IgD-negative memory B cell (primary cell): ENCODE measurements around the gene BPGM. TPM values are rescaled to one million over a fixed set of nuclear protein-coding genes. Genes with fewer than 3 reads are reported as not detected.

Source experiments
- H3K27ac Mint-ChIP-seq, 3 donors: one replicate each; pipeline ENCODE4 v1.8.0; 2020 to 2022; ENCODE audit warnings: mild to moderate bottlenecking in 3 of 3, mixed read lengths in 3 of 3, moderate library complexity in 1 of 3
- H3K27me3 Mint-ChIP-seq: one replicate; pipeline ENCODE4 v1.8.0; 2021; ENCODE audit warnings: mixed read lengths
- H3K36me3 Mint-ChIP-seq: one replicate; pipeline ENCODE4 v1.8.0; 2020; ENCODE audit warnings: mild to moderate bottlenecking, mixed read lengths
- H3K4me1 Mint-ChIP-seq, 3 donors: one replicate each; pipeline ENCODE4 v1.8.0; 2020 to 2022; ENCODE audit warnings: mixed read lengths in 3 of 3, mild to moderate bottlenecking in 1 of 3
- H3K4me3 Mint-ChIP-seq, 4 donors: one replicate each; pipeline ENCODE4 v1.8.0; 2020 to 2022; ENCODE audit warnings: mild to moderate bottlenecking in 4 of 4, mixed read lengths in 4 of 4, moderate library complexity in 3 of 4
- H3K9me3 Mint-ChIP-seq, 3 donors: one replicate each; pipeline ENCODE4 v1.8.0; 2020 to 2021; ENCODE audit warnings: mixed read lengths in 3 of 3, mild to moderate bottlenecking in 1 of 3
- polyA plus RNA-seq: library from polyadenylated mRNA; unstranded; fragments of 300-500 nt; fragmentation: Illumina TruSeq; gene quantifications from one replicate; pipeline ENCODE4 v1.2.3, GENCODE V29; 2021

The BPGM gene
- polyA plus RNA-seq, 1 donor from 2014 or later, result 21.4 TPM

DNA sequence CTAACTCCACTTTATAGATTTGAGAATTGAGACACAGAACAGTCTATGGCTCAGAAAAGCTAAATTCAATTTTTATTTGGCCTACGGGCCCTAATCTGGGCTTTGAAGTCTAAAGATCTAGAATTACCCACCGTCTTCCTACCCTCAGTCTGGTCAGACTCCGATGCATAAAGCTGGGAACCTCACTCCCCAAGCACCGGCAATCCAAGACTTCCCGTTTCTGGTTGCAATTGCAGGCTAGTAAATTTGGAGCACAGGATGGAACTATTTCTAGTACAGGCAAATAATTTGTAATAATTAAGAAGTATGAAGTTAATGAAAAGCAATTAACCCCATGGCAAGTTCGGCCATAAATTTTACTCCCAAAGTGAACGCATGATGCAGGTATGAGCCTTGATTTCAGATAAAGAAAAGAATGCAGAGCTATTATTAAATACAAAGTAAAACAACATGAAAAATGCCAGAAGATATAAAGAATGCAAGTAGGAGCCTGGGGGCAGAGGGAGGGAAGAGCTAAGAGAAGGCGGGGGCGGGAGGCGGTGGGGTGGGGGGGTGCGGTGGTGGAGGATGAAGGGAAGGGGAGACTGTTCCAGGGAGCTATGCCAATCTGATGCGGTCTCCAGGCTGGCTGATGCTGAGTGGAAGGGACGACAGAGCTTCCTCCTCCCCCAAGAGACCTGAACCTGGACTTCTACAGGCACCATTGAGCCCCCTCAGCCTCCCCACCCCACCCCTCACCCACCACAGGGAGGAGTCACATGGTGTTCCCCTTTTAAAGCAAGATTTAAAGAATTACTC lies 45.1 kb downstream of the BPGM start:
- peaks cover 0 to 2% (median 0%) of the 10 kb centered on the region in 3 donors for H3K4me1 Mint-ChIP-seq
- no peaks in the 10 kb centered on the region for H3K27me3 Mint-ChIP-seq
- no peak overlapping the region for H3K27ac Mint-ChIP-seq
- H3K4me3 Mint-ChIP-seq, result no peak overlapping the region
- H3K36me3 Mint-ChIP-seq, result peaks cover 1% of the 10 kb centered on the region
- H3K9me3 Mint-ChIP-seq, result peaks cover 0 to 1% (median 0%) of the 10 kb centered on the region in 3 donors

DNA sequence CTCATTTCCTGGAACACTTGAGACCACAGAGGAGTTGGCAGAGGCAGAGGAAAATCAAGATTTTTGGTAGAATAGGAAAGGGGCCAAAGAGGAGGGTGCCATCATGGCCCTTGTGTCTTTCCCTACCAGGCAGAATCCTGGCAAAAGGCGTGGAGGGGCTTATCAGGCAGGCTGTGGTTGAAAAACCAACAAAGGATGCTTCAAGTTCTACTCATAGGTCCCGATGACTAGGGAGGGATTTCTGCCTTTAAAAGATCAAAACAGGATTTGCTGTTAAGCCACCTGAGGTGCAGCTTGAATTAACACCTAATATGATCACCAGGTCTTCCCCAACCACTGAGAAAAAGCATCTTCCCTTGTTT lies 45.7 kb downstream of the BPGM start:
- H3K27me3 Mint-ChIP-seq, result no peaks in the 10 kb centered on the region
- no peak overlapping the region for H3K4me3 Mint-ChIP-seq
- H3K27ac Mint-ChIP-seq, result no peak overlapping the region
- H3K4me1 Mint-ChIP-seq, result peaks cover 0 to 2% (median 0%) of the 10 kb centered on the region in 3 donors
- peaks cover 1% of the 10 kb centered on the region for H3K36me3 Mint-ChIP-seq
- peaks cover 0 to 1% (median 0%) of the 10 kb centered on the region in 3 donors for H3K9me3 Mint-ChIP-seq

DNA sequence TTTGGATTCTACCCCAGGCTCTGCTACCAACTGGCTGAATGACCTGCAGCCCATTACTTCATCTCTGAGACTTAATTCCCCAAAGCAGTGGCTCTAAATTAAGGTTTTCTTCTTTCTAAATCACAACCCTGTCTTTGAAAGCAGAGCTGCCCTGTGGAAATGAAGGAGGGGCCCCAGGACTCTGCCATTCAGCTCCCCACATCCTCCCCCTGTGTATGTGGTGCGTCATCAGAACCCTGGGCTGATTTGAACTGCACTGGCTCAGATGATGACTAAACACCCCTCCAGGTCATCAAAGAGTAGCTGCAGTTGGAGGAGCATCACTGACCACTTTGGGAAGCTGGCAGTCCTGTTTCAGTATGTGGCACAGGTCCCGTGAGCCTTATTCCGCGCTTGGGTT lies 46.6 kb downstream of the BPGM start:
- no peak overlapping the region for H3K27ac Mint-ChIP-seq
- peaks cover 0 to 1% (median 0%) of the 10 kb centered on the region in 3 donors for H3K9me3 Mint-ChIP-seq
- H3K4me1 Mint-ChIP-seq, result peaks cover 0 to 2% (median 0%) of the 10 kb centered on the region in 3 donors
- H3K36me3 Mint-ChIP-seq, result peaks cover 1% of the 10 kb centered on the region
- H3K27me3 Mint-ChIP-seq, result no peaks in the 10 kb centered on the region
- H3K4me3 Mint-ChIP-seq, result no peak overlapping the region

DNA sequence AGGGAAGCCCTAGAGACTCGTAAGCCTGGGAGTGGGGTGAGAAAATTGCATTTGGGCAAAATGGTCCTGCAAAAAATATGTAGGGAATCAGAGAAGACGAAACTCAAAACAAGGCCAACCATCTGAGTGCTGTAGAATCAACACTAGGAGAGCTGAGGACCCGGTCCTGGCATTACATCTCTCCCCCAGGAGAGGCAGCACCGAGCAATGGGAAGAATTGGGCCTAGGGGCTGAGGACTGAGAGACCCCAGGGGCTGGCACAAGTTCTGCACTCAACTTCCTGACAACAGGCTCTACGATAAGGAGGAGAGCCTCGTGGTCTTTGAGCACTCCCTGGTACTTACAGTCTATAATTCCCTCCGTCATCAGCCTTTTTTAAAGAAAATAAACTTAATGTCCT lies 47.6 kb downstream of the BPGM start:
- Mint-ChIP-seq H3K4me3 (no peak overlapping the region), H3K36me3 (peaks cover 1% of the 10 kb centered on the region), H3K27me3 (no peaks in the 10 kb centered on the region), H3K9me3 (peaks cover 0 to 1% (median 0%) of the 10 kb centered on the region in 3 donors), H3K27ac (no peak overlapping the region), H3K4me1 (peaks cover 0 to 2% (median 0%) of the 10 kb centered on the region in 3 donors)

DNA sequence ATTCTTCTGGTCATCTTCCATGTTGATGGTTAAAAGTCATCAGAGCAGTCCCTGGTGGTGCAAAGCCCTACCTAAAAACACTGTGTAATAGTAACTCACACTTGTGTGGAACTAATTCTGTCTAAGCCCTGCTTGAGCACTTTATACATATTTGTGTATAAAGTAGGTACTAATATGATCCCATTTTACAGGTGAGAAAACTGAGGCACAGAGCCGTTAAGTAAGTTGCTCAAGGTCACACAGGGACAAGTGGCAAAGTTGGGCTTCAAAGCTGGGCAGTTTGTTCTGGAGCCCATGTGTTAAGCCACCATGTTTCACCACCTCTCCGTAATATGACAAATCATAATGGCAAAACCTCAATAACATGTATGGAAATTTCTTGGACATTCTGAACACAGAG lies 48.1 kb downstream of the BPGM start:
- Mint-ChIP-seq H3K4me3 (no peak overlapping the region), H3K27ac (no peak overlapping the region), H3K36me3 (peaks cover 1% of the 10 kb centered on the region), H3K9me3 (peaks cover 0 to 1% (median 0%) of the 10 kb centered on the region in 3 donors), H3K27me3 (no peaks in the 10 kb centered on the region), H3K4me1 (peaks cover 0 to 2% (median 0%) of the 10 kb centered on the region in 3 donors)

DNA sequence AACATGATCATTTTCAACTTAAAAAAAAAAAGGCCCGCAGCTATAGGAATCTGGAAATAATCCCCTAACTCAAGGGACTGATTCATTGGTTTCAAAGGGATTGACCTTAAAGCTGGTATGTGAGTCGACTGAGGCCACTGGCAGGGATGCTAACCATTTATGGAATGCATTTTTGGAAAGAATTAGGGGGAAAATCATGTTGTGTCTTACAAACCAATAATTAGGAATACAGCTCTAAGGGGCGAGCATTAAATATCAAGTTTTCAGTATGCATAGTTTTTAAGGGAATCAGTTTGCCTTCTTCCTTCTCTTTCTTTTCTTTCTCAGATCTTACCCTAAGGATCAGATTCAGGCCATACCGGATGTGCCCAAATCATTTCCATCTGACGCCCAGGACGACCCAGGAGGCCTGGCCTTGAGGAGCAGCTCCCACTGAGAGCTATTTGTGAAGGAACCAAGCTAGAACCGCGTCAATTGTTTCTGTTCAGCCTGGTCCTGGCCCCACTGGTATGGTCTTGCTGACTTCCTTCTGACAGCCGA lies 48.7 kb downstream of the BPGM start:
- peaks cover 1% of the 10 kb centered on the region for H3K36me3 Mint-ChIP-seq
- no peak overlapping the region for H3K27ac Mint-ChIP-seq
- H3K4me1 Mint-ChIP-seq, result peaks cover 0 to 2% (median 0%) of the 10 kb centered on the region in 3 donors
- peaks cover 0 to 1% (median 0%) of the 10 kb centered on the region in 3 donors for H3K9me3 Mint-ChIP-seq
- H3K4me3 Mint-ChIP-seq, result no peak overlapping the region
- no peaks in the 10 kb centered on the region for H3K27me3 Mint-ChIP-seq

DNA sequence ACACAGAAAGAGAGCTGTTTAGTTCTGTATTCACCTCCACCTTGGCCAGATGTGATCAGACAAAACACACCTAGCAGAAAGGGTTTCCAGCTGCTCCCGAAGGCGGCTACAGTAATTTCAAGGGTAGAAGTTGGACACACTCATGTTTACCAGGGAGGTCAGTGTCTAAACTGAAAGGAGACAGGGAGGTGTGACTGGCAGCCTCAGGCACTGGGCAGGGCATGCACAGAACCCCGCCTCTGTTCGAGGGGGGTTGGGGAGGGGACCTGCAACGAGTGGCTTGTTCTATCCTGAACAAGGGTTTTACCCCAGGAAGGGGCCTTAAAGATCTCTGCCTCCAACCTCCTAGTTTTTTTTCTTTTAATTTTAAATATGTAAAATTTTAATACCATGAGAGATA lies 49.6 kb downstream of the BPGM start:
- Mint-ChIP-seq H3K36me3 (peaks cover 1% of the 10 kb centered on the region), H3K27me3 (no peaks in the 10 kb centered on the region), H3K4me1 (no peaks in the 10 kb centered on the region), H3K4me3 (no peak overlapping the region), H3K27ac (no peak overlapping the region), H3K9me3 (no peaks in the 10 kb centered on the region)

DNA sequence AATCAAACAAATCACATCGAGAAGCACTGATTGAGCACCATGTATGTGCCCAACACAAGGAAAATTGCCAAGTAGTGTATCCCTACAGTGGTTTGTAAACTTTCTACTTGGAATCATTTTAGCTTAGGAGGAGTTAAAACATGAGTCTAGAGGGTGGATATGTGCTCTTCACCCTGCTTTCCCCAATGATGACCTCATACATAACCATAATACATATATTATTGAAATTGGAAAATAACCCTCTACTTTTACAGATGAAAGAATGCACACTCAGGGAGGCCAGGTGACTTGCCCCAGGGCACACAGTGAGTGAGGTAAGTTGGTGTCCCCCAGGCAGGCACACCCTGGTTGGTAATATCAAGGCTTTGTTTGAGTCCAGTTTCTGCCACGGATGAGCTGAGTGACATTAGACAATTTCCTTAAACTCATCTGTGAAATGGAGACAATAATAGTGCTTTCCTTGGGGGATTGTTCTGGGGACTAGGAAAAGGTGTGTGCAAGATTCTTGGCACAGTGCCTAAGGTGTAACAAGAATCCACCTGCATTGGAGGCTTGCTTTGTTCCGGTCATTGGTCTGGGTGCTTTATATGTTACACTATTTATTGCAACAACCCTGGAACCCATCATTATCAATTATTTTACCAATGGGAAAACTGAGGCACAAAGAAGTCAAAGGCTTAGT lies 50.7 kb downstream of the BPGM start:
- Mint-ChIP-seq H3K36me3 (no peaks in the 10 kb centered on the region), H3K27ac (no peak overlapping the region), H3K9me3 (no peaks in the 10 kb centered on the region), H3K27me3 (no peaks in the 10 kb centered on the region), H3K4me3 (no peak overlapping the region), H3K4me1 (no peaks in the 10 kb centered on the region)

DNA sequence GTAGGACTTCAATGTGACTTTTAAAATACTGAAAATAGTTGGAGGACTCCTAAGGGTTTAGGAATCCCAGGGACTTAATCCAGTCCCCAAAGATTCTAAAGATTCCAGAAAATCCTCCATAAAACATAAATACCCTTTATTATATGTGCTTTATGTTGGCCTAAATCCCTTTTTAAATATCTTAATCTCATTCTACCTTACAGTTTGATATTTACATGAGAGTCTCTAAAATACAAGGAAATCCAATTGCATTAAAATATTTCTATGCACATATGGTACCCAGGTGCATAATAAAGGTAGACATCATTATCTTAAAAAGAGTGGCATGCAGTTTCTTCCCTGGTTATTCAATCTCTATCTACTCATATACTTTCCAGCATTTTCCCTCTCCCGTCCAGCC lies 51.8 kb downstream of the BPGM start:
- no peaks in the 10 kb centered on the region for H3K9me3 Mint-ChIP-seq
- no peak overlapping the region for H3K4me3 Mint-ChIP-seq
- no peak overlapping the region for H3K27ac Mint-ChIP-seq
- no peaks in the 10 kb centered on the region for H3K36me3 Mint-ChIP-seq
- H3K27me3 Mint-ChIP-seq, result no peaks in the 10 kb centered on the region
- no peaks in the 10 kb centered on the region for H3K4me1 Mint-ChIP-seq

DNA sequence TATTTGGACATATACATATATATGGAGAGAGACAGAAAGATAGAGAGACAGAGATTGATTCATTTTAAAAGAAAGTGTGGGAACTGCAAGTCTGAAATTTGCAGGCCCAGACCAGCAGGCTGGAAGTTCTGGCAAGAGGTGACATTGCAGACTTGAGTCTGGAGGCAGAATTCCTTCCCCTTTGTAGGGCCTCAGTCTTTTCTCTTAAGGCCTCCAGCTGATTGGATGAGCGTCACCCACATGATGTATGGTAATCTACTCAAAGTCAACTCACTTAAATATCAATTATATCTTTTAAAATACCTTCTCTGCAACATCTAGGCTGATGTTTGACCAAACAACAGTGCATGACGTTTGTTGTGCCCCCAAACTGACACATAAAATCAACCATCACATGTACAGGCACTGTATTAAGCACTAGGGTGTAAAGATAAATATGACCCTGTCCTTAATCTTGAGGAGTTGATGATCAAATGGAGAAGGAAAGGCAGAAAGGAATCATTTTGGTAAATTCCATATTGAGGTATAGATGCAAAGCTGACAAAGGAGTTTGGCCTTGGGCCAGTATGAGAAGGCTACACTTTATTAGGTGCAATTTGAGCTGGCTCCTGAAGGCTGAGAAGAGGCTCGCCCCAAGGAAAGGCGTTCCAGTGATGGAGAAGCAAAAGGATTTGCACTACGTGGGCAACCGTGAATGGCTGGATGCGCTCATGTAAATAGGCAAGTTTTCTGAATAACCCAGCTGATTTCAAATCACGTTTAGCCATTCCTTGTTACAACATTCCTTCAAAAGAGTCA lies 52.6 kb downstream of the BPGM start:
- no peaks in the 10 kb centered on the region for H3K27me3 Mint-ChIP-seq
- H3K4me1 Mint-ChIP-seq, result no peaks in the 10 kb centered on the region
- no peaks in the 10 kb centered on the region for H3K9me3 Mint-ChIP-seq
- H3K4me3 Mint-ChIP-seq, result no peak overlapping the region
- no peaks in the 10 kb centered on the region for H3K36me3 Mint-ChIP-seq
- no peak overlapping the region for H3K27ac Mint-ChIP-seq

DNA sequence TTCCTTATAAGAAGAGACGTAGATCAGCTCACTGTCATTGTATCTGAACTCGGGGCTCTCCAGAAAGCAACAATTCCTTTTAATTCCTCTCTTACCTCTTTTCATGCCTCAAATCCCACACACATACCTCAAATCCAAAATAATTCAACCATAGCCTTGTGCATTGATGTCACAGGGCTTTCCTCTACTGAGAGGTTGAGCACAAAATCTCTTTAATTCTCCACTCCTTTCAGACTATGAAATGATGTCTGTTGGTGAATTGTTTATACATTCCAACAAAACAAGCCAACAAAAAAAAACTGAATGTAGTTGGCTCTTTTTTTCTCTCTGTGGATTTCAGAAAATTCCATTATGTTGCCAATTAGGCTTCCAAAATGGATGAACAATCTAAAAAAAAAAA lies 53.2 kb downstream of the BPGM start:
- Mint-ChIP-seq H3K4me3 (no peak overlapping the region), H3K27me3 (no peaks in the 10 kb centered on the region), H3K36me3 (no peaks in the 10 kb centered on the region), H3K4me1 (no peaks in the 10 kb centered on the region), H3K27ac (no peak overlapping the region), H3K9me3 (no peaks in the 10 kb centered on the region)

DNA sequence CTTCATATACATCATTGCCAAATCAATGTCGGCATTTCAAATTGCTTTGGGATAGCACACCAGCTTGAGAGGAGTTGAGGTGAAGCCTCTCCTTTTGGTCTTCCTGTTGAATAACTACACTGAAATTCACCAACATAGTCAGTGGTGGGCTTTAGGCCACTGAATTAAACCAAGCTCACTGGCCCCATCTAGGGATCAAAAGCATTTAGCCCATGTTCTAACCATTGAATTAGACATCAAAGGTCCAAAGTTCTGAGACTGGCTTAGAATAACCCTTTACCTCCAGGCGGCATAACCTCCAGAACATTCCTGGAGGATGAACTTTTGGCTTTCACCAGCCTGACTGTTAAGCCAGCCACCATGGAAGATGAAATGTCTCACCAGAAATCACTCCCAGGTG lies 54.6 kb downstream of the BPGM start:
- no peaks in the 10 kb centered on the region for H3K27me3 Mint-ChIP-seq
- H3K4me3 Mint-ChIP-seq, result no peak overlapping the region
- H3K4me1 Mint-ChIP-seq, result no peaks in the 10 kb centered on the region
- H3K9me3 Mint-ChIP-seq, result no peaks in the 10 kb centered on the region
- no peak overlapping the region for H3K27ac Mint-ChIP-seq
- H3K36me3 Mint-ChIP-seq, result no peaks in the 10 kb centered on the region

DNA sequence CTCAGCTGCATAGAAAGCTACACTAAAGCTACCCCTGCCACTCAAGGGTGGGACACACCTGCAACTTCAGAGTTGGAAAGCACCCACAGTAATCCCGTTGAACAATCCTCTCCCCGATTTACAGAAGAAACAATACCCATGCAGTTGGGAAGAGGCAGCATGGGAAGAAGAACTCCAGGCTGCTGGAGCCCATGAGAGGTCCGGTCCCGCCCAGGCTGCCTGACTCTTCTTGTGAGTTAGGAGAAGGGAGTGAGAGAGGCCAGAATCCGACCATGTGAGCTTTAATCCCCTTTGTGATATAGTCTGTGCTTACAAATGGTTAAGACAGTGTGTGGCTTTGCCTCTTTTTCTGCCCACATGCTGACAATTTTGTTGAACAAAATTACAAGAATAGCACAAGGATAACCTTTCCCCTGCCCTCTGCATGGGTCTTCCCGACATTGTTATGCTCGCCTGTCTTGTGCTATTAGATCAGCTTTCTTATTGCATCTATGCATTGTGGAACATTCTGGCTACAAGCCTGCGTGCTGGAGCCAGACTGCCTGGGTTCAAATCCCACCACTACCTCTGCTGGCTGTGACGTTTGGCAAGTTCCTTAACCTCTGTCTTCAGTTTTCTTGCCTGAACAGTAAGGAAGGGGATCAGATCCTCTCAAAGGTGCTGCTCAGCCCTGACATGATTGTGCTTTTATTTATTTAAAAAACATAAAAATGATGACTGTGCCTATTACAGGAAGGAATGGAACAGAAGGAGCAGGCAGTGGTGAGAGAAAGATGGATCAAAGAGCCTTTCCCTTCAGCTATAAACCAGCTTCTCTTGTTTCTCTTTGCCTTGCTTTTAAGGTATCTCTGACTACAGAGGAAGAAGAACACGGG lies 56.0 kb downstream of the BPGM start:
- H3K4me3 Mint-ChIP-seq, result no peak overlapping the region
- H3K27me3 Mint-ChIP-seq, result no peaks in the 10 kb centered on the region
- H3K9me3 Mint-ChIP-seq, result no peaks in the 10 kb centered on the region
- no peak overlapping the region for H3K27ac Mint-ChIP-seq
- no peaks in the 10 kb centered on the region for H3K4me1 Mint-ChIP-seq
- H3K36me3 Mint-ChIP-seq, result no peaks in the 10 kb centered on the region

DNA sequence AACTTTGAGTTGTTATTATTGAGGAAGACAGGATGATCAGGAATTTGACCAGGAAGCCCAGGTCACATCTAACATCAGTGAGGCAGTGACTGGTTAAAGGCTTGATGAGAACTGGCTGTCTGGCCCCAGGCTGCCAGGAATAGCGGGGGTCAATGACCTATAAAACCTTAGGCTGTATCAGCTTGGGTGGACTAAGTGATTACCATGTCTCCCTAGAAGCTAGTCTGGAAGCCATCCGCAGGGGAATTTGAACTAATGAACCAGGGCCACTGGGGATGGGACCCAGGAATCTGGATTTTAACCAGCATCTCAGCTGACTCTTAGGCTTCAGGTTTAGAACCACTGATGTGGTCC lies 56.6 kb downstream of the BPGM start:
- H3K36me3 Mint-ChIP-seq, result no peaks in the 10 kb centered on the region
- H3K9me3 Mint-ChIP-seq, result no peaks in the 10 kb centered on the region
- no peak overlapping the region for H3K4me3 Mint-ChIP-seq
- H3K27me3 Mint-ChIP-seq, result no peaks in the 10 kb centered on the region
- no peak overlapping the region for H3K27ac Mint-ChIP-seq
- no peaks in the 10 kb centered on the region for H3K4me1 Mint-ChIP-seq
